ENCODE data around the gene DNAH6.
A peak's percentile ranks its signal among the peaks of the same experiment; 100 is the strongest.

Gene DNAH6

GRCh38 chr2:84839851-84840250 lies 323.6 kb downstream of the DNAH6 start:
- H3K4me3 ChIP-seq (ENCODE audit: low read depth, low read length) = no peak overlapping the region
- no peak for DNase-seq (ENCODE audit: low read depth, low spot score)
- in situ Hi-C loops (cut with HindIII; ENCODE audit: low sequenced_read_pairs) = no loop called here
- TF ChIP-seq CTCF (IDR thresholded peaks at IDR 0.05; ENCODE audit: low read depth, low read length) = no peak

- no peak for DNase-seq (ENCODE audit: low read depth, low spot score)
These were observed 324.0 kb downstream of the DNAH6 start for GRCh38 chr2:84840306-84840705.

GRCh38 chr2:84841577-84841976 lies 325.3 kb downstream of the DNAH6 start:
- in situ Hi-C loops (cut with HindIII; ENCODE audit: low sequenced_read_pairs) = no loop called here
- no peak overlapping the region for H3K4me3 ChIP-seq (ENCODE audit: low read depth, low read length)

More at GRCh38 chr2:84840306-84840705, 324.0 kb downstream of the DNAH6 start:
- in situ Hi-C loops (cut with HindIII; ENCODE audit: low sequenced_read_pairs) = no loop called here
- H3K4me3 ChIP-seq (ENCODE audit: low read depth, low read length) = no peak overlapping the region
- TF ChIP-seq CTCF (IDR thresholded peaks at IDR 0.05; ENCODE audit: low read depth, low read length) = no peak

GRCh38 chr2:84844141-84844540 lies 327.8 kb downstream of the DNAH6 start:
- no peak for TF ChIP-seq CTCF (IDR thresholded peaks at IDR 0.05; ENCODE audit: low read depth, low read length)
- DNase-seq (ENCODE audit: low read depth, low spot score) = no peak
- no peak overlapping the region for H3K4me3 ChIP-seq (ENCODE audit: low read depth, low read length)
- in situ Hi-C loops (cut with HindIII; ENCODE audit: low sequenced_read_pairs) = no loop called here

More at GRCh38 chr2:84841577-84841976, 325.3 kb downstream of the DNAH6 start:
- no peak for TF ChIP-seq CTCF (IDR thresholded peaks at IDR 0.05; ENCODE audit: low read depth, low read length)
- no peak for DNase-seq (ENCODE audit: low read depth, low spot score)

- DNase-seq (ENCODE audit: low read depth, low spot score) = peak; percentile 59
- no peak for TF ChIP-seq CTCF (IDR thresholded peaks at IDR 0.05; ENCODE audit: low read depth, low read length)
- H3K4me3 ChIP-seq (ENCODE audit: low read depth, low read length) = no peak overlapping the region
- in situ Hi-C loops (cut with HindIII; ENCODE audit: low sequenced_read_pairs) = no loop called here
These were observed 329.9 kb downstream of the DNAH6 start for GRCh38 chr2:84846041-84846663.

- no peak overlapping the region for H3K4me3 ChIP-seq (ENCODE audit: low read depth, low read length)
- no peak for TF ChIP-seq CTCF (IDR thresholded peaks at IDR 0.05; ENCODE audit: low read depth, low read length)
- in situ Hi-C loops (cut with HindIII; ENCODE audit: low sequenced_read_pairs) = no loop called here
- DNase-seq (ENCODE audit: low read depth, low spot score) = peak; percentile 41
These were observed 330.4 kb downstream of the DNAH6 start for GRCh38 chr2:84846741-84847142.
